Breast epithelium (tissue), 4 donors: ENCODE measurements around the gene ZMYND10. TPM values are rescaled to one million over a fixed set of nuclear protein-coding genes. Genes with fewer than 3 reads are reported as not detected.

Experiments
- DNase-seq, 2 donors: peaks; one replicate each; pipeline ENCODE4 v3.0.0-alpha.2; 2019; ENCODE audit warnings: low spot score in 2 of 2
- H3K27ac ChIP-seq, 2 donors: fragments of 200-600 bp; sonication (generic) in 1 of 2; one replicate each; pipeline ENCODE4 v1.5.1; 2016 to 2019; ENCODE audit warnings: mild to moderate bottlenecking in 1 of 2
- H3K27me3 ChIP-seq, 2 donors: fragments of 200-600 bp; sonication (generic) in 1 of 2; one replicate each; pipeline versions ENCODE4 v1.5.1 to v1.6.0; 2017 to 2019; ENCODE audit warnings: control low read depth in 1 of 2, mild to moderate bottlenecking in 1 of 2
- H3K36me3 ChIP-seq: fragments of 200-600 bp; one replicate; pipeline ENCODE4 v1.5.1; 2019
- H3K4me1 ChIP-seq, 2 donors: fragments of 200-600 bp; sonication (generic); one replicate each; pipeline ENCODE4 v1.5.1; 2016 to 2019; ENCODE audit warnings: control low read depth in 1 of 2
- H3K4me3 ChIP-seq, 3 donors: fragments of 200-600 bp; sonication (generic); 1 replicate in 2 of 3; 2 replicates in 1 of 3; pipeline ENCODE4 v1.5.1; 2016 to 2019; ENCODE audit warnings: mild to moderate bottlenecking in 3 of 3, moderate library complexity in 2 of 3
- H3K9me3 ChIP-seq, 2 donors: fragments of 200-600 bp; sonication (generic) in 1 of 2; one replicate each; pipeline ENCODE4 v1.5.1; 2016 to 2019; ENCODE audit warnings: control low read depth in 1 of 2
- CTCF ChIP-seq, 3 donors: fragments of 450-650 bp; IDR thresholded peaks; one replicate each; pipeline ENCODE4 v1.5.1; 2016 to 2017; ENCODE audit warnings: antibody characterized with exemption in 3 of 3, mild to moderate bottlenecking in 3 of 3, moderate library complexity in 3 of 3
- POLR2A ChIP-seq: fragments of 450-650 bp; IDR thresholded peaks from one replicate; pipeline ENCODE4 v1.6.1; 2016; ENCODE audit warnings: antibody characterized with exemption, mild to moderate bottlenecking, moderate library complexity
- POLR2AphosphoS5 ChIP-seq, 3 donors: sonication (generic); formaldehyde crosslinking; IDR thresholded peaks; one replicate each; pipeline ENCODE4 v1.6.1; 2017; ENCODE audit warnings: antibody characterized with exemption in 3 of 3
- intact Hi-C: fragments of 100-400 bp; cut with DNase I; formaldehyde crosslinking; loops from one replicate; pipeline ENCODE4 v1.15.1; 2023; ENCODE audit warnings: low total_unique reads
- total RNA-seq, 3 donors: library from RNA; depleted of rRNA; stranded (reverse); fragments of >200 nt; gene quantifications; one replicate each; pipeline ENCODE4 v1.1.0, GENCODE V29; 2016

Gene ZMYND10
- total RNA-seq, 3 donors from 2014 or later = 0.32 to 2.6 (median 1.9) TPM

DNA sequence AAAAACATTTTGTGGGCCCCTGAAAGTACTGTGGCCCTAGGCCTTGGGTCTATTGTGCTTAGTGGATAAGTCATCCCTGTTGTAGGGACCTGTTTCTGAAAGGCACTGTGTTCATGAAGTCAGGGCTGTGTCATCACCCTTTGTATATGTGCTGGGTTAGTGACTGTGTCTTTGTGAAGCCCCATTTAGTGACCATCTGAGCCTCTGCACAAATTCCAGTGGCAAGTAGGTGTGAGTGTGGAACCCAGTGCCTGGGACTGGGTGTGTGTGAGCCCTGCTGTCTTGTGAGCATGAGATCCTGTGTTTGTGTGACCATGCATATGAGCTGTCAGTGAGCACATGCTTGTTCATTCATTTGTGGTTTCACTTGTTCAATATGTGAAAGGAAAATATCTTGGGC, 40.9 kb downstream of the ZMYND10 start:
- no peaks in the 10 kb centered on the region for H3K27me3 ChIP-seq
- no peak overlapping the region for H3K4me3 ChIP-seq
- H3K4me1 ChIP-seq = peaks cover 0 to 5% of the 10 kb centered on the region in 2 donors
- H3K27ac ChIP-seq = no peak overlapping the region
- intact Hi-C loops = no loop called here
- no peak for TF ChIP-seq CTCF (IDR thresholded peaks at IDR 0.05)
- peaks cover 0 to 9% of the 10 kb centered on the region in 2 donors for H3K9me3 ChIP-seq
- DNase-seq = no peak
- no peaks in the 10 kb centered on the region for H3K36me3 ChIP-seq

GRCh38 chr3:50303013-50303815, 42.3 kb downstream of the ZMYND10 start, which contains the start of gene HYAL1:
Gene HYAL1 (minus strand): TSS chr3:50303574. CDS start chr3:50302956, 618 bp downstream.
- no peak for TF ChIP-seq POLR2A
- peak in 1 of 3 donors; percentile 15 for TF ChIP-seq POLR2AphosphoS5 (IDR thresholded peaks at IDR 0.05)
- no peak for TF ChIP-seq CTCF (IDR thresholded peaks at IDR 0.05)
- Histone ChIP-seq H3K27me3 (no peaks in the 10 kb centered on the region), H3K4me3 (peak within 1 kb of the TSS; percentile 12 to 56 (median 24)), H3K9me3 (no peaks in the 10 kb centered on the region), H3K36me3 (no peaks in the 10 kb centered on the region), H3K27ac (peak within 1 kb of the TSS; percentile 67 to 88), H3K4me1 (peaks cover 5% of the 10 kb centered on the region in 2 donors)
- DNase-seq = no peak
- intact Hi-C loops = no loop called here

DNA sequence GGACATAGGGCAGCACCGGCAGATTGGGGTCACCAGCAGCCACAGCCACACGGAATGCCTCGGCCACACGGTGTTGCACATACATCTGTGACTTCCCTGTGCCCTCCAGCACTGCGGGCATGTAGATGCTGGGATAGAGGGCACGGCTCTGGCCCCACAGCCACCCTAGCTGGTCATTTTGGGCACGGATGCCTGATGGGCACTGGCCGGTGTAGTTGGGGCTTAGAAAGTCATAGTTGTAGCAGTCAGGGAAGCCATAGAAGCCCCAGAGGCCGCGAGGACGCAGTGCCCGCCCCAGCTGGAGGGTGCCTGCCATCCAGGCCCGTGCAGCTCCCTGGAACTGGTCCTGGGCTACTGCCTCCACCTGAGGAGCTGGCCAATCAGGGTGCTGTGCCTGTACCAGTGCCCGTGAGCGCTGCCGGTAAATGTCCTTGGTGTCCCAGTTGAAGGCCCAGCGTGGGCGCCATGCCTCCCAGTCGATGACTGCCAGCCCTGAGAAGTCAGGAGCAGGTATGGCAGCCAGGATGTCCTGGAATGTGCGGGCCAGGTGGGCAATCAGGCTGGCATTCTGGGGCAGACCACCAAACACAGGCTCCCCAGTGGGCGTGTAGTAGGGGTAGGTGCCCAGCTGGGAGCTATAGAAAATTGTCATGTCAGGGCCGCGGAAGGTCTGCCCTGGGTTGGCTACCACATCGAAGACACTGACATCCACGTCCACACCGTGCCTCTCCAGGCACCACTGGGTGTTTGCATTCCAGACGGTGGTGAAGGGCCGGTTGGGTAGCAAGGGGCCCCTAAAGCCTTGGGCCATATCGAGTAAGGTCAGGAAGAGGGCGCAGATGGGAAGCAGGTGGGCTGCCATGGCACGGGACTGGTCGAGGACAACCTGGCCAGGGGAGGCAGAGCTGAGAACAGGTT, 43.2 kb downstream of the ZMYND10 start:
- Histone ChIP-seq H3K27me3 (no peaks in the 10 kb centered on the region), H3K27ac (peak overlapping the region; percentile 67 to 88), H3K4me1 (peaks cover 5 to 11% of the 10 kb centered on the region in 2 donors), H3K9me3 (no peaks in the 10 kb centered on the region), H3K4me3 (peak overlapping the region; percentile 12 to 56 (median 24)), H3K36me3 (no peaks in the 10 kb centered on the region)
- TF ChIP-seq POLR2AphosphoS5 (IDR thresholded peaks at IDR 0.05) = no peak
- no peak for TF ChIP-seq CTCF (IDR thresholded peaks at IDR 0.05)
- TF ChIP-seq POLR2A = no peak
- no peak for DNase-seq
- intact Hi-C loops = no loop called here

- intact Hi-C loops = no loop called here
Observed at GRCh38 chr3:50300681-50301254, 44.8 kb downstream of the ZMYND10 start.

More at GRCh38 chr3:50300681-50301254, 44.8 kb downstream of the ZMYND10 start:
- H3K27me3 ChIP-seq = no peaks in the 10 kb centered on the region
- peaks cover 5 to 11% of the 10 kb centered on the region in 2 donors for H3K4me1 ChIP-seq
- H3K9me3 ChIP-seq = no peaks in the 10 kb centered on the region
- peak overlapping the region in 1 of 3 donors; percentile 92 for H3K4me3 ChIP-seq
- TF ChIP-seq POLR2AphosphoS5 (IDR thresholded peaks at IDR 0.05) = no peak
- no peak for TF ChIP-seq POLR2A
- no peak for TF ChIP-seq CTCF (IDR thresholded peaks at IDR 0.05)
- peak overlapping the region; percentile 91 to 94 for H3K27ac ChIP-seq
- no peak for DNase-seq
- H3K36me3 ChIP-seq = no peaks in the 10 kb centered on the region
